CD4-positive, alpha-beta T cell (primary cell): ENCODE results near the gene SPSB2. TPM values are rescaled to one million over a fixed set of nuclear protein-coding genes. Genes with fewer than 3 reads are reported as not detected.
"Not testable (repeated sequence)": the region's sequence is repeated elsewhere in the genome, so short reads cannot be mapped to it uniquely, and the experiment has no call there.

ENCODE experiments used
- ATAC-seq: fragments of 200-7000 bp; cut with Tn5 transposase; one replicate; pipeline ENCODE4 v1.10.0; 2022; ENCODE audit warnings: mild to moderate bottlenecking; ENCODE audit not compliant: poor library complexity
- CTCF ChIA-PET: fragments of 350-600 bp; sonication (Branson Sonifier 250); formaldehyde crosslinking; loops from one replicate; lab custom pipeline; 2021; ENCODE audit warnings: antibody characterized with exemption, inconsistent platforms; lab: Charles Lee
- POLR2A ChIA-PET: fragments of 350-600 bp; sonication (Branson Sonifier 250); formaldehyde crosslinking; loops from one replicate; lab custom pipeline; 2021; ENCODE audit warnings: antibody characterized with exemption, inconsistent platforms; lab: Charles Lee
- DNase-seq, 14 experiments: peaks; one replicate each; pipeline ENCODE4 v3.0.0-alpha.2; 2013 to 2020; ENCODE audit warnings: mixed read lengths in 2 of 14
- H3K27ac ChIP-seq, 2 donors: one replicate each; pipeline versions ENCODE4 v1.5.1 to v1.7.0; 2013; ENCODE audit warnings: low read length in 2 of 2, low read depth in 1 of 2, mild to moderate bottlenecking in 1 of 2
- H3K27me3 ChIP-seq, 2 experiments: 1 replicate in 1 of 2; 2 replicates in 1 of 2; pipeline versions ENCODE4 v1.6.1 to v1.7.0; 2013; ENCODE audit warnings: low read length in 2 of 2, control low read depth in 1 of 2, mild to moderate bottlenecking in 1 of 2, moderate library complexity in 1 of 2; ENCODE audit not compliant: insufficient read depth in 2 of 2, control insufficient read depth in 1 of 2
- H3K36me3 ChIP-seq: one replicate; pipeline ENCODE4 v1.6.1; 2013; ENCODE audit warnings: low read length, control low read depth; ENCODE audit not compliant: insufficient read depth
- H3K4me1 ChIP-seq: one replicate; pipeline ENCODE4 v1.6.1; 2013; ENCODE audit warnings: low read length, control low read depth; ENCODE audit not compliant: insufficient read depth
- H3K4me3 ChIP-seq: one replicate; pipeline ENCODE4 v1.5.1; 2013; ENCODE audit warnings: mild to moderate bottlenecking, low read length, moderate library complexity
- H3K9me3 ChIP-seq, 2 experiments: 1 replicate in 1 of 2; 2 replicates in 1 of 2; pipeline versions ENCODE4 v1.6.1 to v1.7.0; 2013; ENCODE audit warnings: low read length in 2 of 2, mild to moderate bottlenecking in 2 of 2, control low read depth in 1 of 2, moderate library complexity in 1 of 2; ENCODE audit not compliant: control insufficient read depth in 1 of 2, insufficient read depth in 1 of 2
- H3K27ac Mint-ChIP-seq: one replicate; pipeline ENCODE4 v1.8.0; 2020; ENCODE audit warnings: mixed read lengths
- H3K27me3 Mint-ChIP-seq: one replicate; pipeline ENCODE4 v1.8.0; 2021; ENCODE audit warnings: mixed read lengths
- H3K36me3 Mint-ChIP-seq: one replicate; pipeline ENCODE4 v1.8.0; 2021; ENCODE audit warnings: low read depth, mixed read lengths
- H3K4me1 Mint-ChIP-seq: one replicate; pipeline ENCODE4 v1.8.0; 2021; ENCODE audit warnings: low read depth, mixed read lengths
- H3K4me3 Mint-ChIP-seq: one replicate; pipeline ENCODE4 v1.8.0; 2020; ENCODE audit warnings: mild to moderate bottlenecking, mixed read lengths
- H3K9me3 Mint-ChIP-seq: one replicate; pipeline ENCODE4 v1.8.0; 2020; ENCODE audit warnings: mixed read lengths
- CTCF ChIP-seq: fragments of 200-600 bp; IDR thresholded peaks from one replicate; pipeline ENCODE4 v1.8.0; 2022; ENCODE audit warnings: antibody characterized with exemption, mild to moderate bottlenecking
- intact Hi-C, 2 experiments: fragments of 100-400 bp; cut with DNase I in 1 of 2; cut with micrococcal nuclease in 1 of 2; formaldehyde crosslinking; loops; one replicate each; pipeline versions ENCODE4 v1.15.1 to v1.9.0; 2023 to 2025; cut with DNase I, micrococcal nuclease
- total RNA-seq, 174 experiments: library from RNA in 2 of 174; stranded (reverse) in 2 of 174; gene quantifications; one replicate each; pipeline ENCODE4 v1.2.3 and lab custom pipeline; 2021 to 2026

Gene SPSB2
- total RNA-seq, 2 experiments from 2014 or later = 3.2 to 3.3 TPM

- ChIA-PET CTCF (interaction anchor here (1.9 kb wide), 1 partner anchor 16 kb away, joined by 8 read pairs; the partner anchor contains the start of gene SPSB2), POLR2A (no interaction called here)
- H3K27me3 ChIP-seq = no peaks in the 10 kb centered on the region
- H3K36me3 Mint-ChIP-seq = no peaks in the 10 kb centered on the region
- ATAC-seq (no peak), DNase-seq (no peak)
- intact Hi-C loops = no loop called here
- no peak overlapping the region for H3K4me3 Mint-ChIP-seq
- no peaks in the 10 kb centered on the region for H3K9me3 ChIP-seq
- no peaks in the 10 kb centered on the region for H3K27me3 Mint-ChIP-seq
- no peak overlapping the region for H3K4me3 ChIP-seq
- no peak overlapping the region for H3K27ac ChIP-seq
- peaks cover 13% of the 10 kb centered on the region for H3K4me1 Mint-ChIP-seq
- H3K9me3 Mint-ChIP-seq = no peaks in the 10 kb centered on the region
- H3K4me1 ChIP-seq = peaks cover 18% of the 10 kb centered on the region
- H3K27ac Mint-ChIP-seq = no peak overlapping the region
- peaks cover 11% of the 10 kb centered on the region for H3K36me3 ChIP-seq
- no peak for TF ChIP-seq CTCF
Measured at GRCh38 chr12:6888360-6888759, 15.3 kb upstream of the SPSB2 start.

GRCh38 chr12:6887460-6887859, 14.4 kb upstream of the SPSB2 start:
- no peak overlapping the region for H3K27ac Mint-ChIP-seq
- H3K4me1 Mint-ChIP-seq = peaks cover 13% of the 10 kb centered on the region
- H3K9me3 ChIP-seq = no peaks in the 10 kb centered on the region
- no peak overlapping the region for H3K27ac ChIP-seq
- no peak for ATAC-seq
- H3K27me3 ChIP-seq = no peaks in the 10 kb centered on the region
- H3K36me3 ChIP-seq = peaks cover 11% of the 10 kb centered on the region
- H3K4me3 Mint-ChIP-seq = no peak overlapping the region
- no peak for DNase-seq
- ChIA-PET POLR2A (no interaction called here), CTCF (interaction anchor here (1.2 to 1.9 kb wide), 2 partner anchors 13 to 15 kb away, joined by 3 to 8 read pairs; partner anchors contain the start of gene SPSB2)
- no peaks in the 10 kb centered on the region for H3K27me3 Mint-ChIP-seq
- no peaks in the 10 kb centered on the region for H3K36me3 Mint-ChIP-seq
- H3K4me1 ChIP-seq = peaks cover 18% of the 10 kb centered on the region
- no peak overlapping the region for H3K4me3 ChIP-seq
- H3K9me3 Mint-ChIP-seq = no peaks in the 10 kb centered on the region
- TF ChIP-seq CTCF = no peak
- intact Hi-C loops = no loop called here

- H3K4me3 Mint-ChIP-seq, H3K9me3 ChIP-seq, H3K4me1 Mint-ChIP-seq, H3K27me3 ChIP-seq, H3K4me1 ChIP-seq, ATAC-seq, POLR2A ChIA-PET, H3K4me3 ChIP-seq, H3K27ac ChIP-seq, H3K27ac Mint-ChIP-seq, DNase-seq, H3K27me3 Mint-ChIP-seq, H3K36me3 Mint-ChIP-seq, H3K9me3 Mint-ChIP-seq, intact Hi-C loops: not testable (repeated sequence)
- CTCF ChIA-PET = interaction anchor here (1.2 to 1.9 kb wide), 2 partner anchors 12 to 14 kb away, joined by 3 to 8 read pairs; partner anchors contain the start of gene SPSB2
- H3K36me3 ChIP-seq = peaks cover 11% of the 10 kb centered on the region
Measured at GRCh38 chr12:6886206-6886999, 13.3 kb upstream of the SPSB2 start.
